GM23338 (cell line): ENCODE measurements around the gene ZBTB40.
A peak's percentile ranks its signal among the peaks of the same experiment; 100 is the strongest.

ENCODE experiments used
- CREB1 ChIP-seq: fragments of 250-450 bp; sonication (Bioruptor Pico); IDR thresholded peaks from 2 replicates; pipeline ENCODE4 v1.5.0; 2020; ENCODE audit warnings: low read depth, mild to moderate bottlenecking, moderate library complexity
- CTCF ChIP-seq, 2 experiments: fragments of 200-600 bp in 1 of 2; sonication (generic) in 1 of 2; conservative IDR thresholded peaks; 2 replicates each; pipeline versions ENCODE4 v1.5.1 to v1.6.1; 2016 to 2017; ENCODE audit warnings: antibody characterized with exemption in 2 of 2, low read depth in 2 of 2, mild to moderate bottlenecking in 2 of 2, moderate library complexity in 1 of 2
- EZH2 ChIP-seq: fragments of 200-600 bp; sonication (generic); IDR thresholded peaks from one replicate; pipeline ENCODE4 v1.8.0; 2017; ENCODE audit warnings: antibody characterized with exemption, mild to moderate bottlenecking, low read depth; ENCODE audit not compliant: unreplicated experiment
- NANOG ChIP-seq: IDR thresholded peaks from 2 replicates; pipeline ENCODE4 v1.6.1; 2016; ENCODE audit warnings: antibody characterized with exemption, borderline replicate concordance

GRCh38 chr1:22500058-22500457 is 48.4 kb downstream of the ZBTB40 start:
- peak; percentile 20; the same call in 1 of the 2 replicates for TF ChIP-seq NANOG
- peak; percentile 18 to 27; a peak in 1 of 4 replicates for TF ChIP-seq CTCF (conservative IDR thresholded peaks at IDR 0.05; ENCODE audit: low read depth in 2 of 2)
- TF ChIP-seq EZH2: no peak
- no peak for TF ChIP-seq CREB1
